Tibial nerve (tissue), 4 donors: Measurements from ENCODE around the gene POU2F2.

Source experiments
- CTCF ChIP-seq, 5 experiments: fragments of 200-600 bp in 3 of 5; fragments of 450-650 bp in 2 of 5; sonication (generic) in 3 of 5; IDR thresholded peaks; one replicate each; pipeline ENCODE4 v1.5.1; 2016 to 2019; ENCODE audit warnings: antibody characterized with exemption in 5 of 5, mild to moderate bottlenecking in 3 of 5, moderate library complexity in 2 of 5
- EP300 ChIP-seq, 2 donors: sonication (generic); formaldehyde crosslinking; IDR thresholded peaks; one replicate each; pipeline ENCODE4 v1.6.1; 2017; ENCODE audit warnings: antibody characterized with exemption in 2 of 2, mild to moderate bottlenecking in 1 of 2

DNA sequence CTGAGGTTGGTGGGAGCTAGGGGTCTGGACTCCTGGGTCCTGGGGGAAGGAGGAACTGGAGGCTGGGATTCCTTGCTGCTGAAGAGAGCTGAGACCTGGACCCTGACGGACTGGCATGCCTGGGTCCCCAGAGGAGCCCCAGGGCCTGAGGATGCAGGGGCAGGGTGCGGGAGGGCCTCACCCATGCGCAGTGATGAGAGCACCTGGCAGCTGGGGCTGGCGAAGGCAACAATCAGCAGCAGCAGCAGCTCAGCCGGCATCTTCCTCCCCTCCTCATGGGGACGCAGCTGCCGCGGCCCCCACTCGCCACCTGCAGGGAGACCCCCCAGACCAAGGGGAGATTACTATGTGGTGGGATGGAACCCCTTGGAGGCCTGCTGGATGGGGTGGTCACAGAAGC, 66.7 kb downstream of the POU2F2 start:
- no peak for TF ChIP-seq CTCF (IDR thresholded peaks at IDR 0.05)
- no peak for TF ChIP-seq EP300 (IDR thresholded peaks at IDR 0.05)
